ENCODE results near the gene VWA2.

The VWA2 gene

GRCh38 chr10:114326795-114327194 is 87.7 kb downstream of the VWA2 start:
- CTCF ChIA-PET: interaction anchor here (0.6 to 1.2 kb wide), 3 partner anchors 18 to 245 kb away, joined by 3 to 5 read pairs (median 4); no protein-coding TSS in a partner anchor
- H3K27ac ChIP-seq: no peak overlapping the region
- POLR2A ChIA-PET (ENCODE audit: low non-redundant PET): no interaction called here
- no peak for TF ChIP-seq CTCF (conservative IDR thresholded peaks at IDR 0.05; ENCODE audit: low read depth)
- DNase-seq (ENCODE audit: low spot score): no peak

- H3K27ac ChIP-seq: peak overlapping the region; percentile 35
These were observed 88.7 kb downstream of the VWA2 start for GRCh38 chr10:114327537-114328440.

GRCh38 chr10:114328441-114328812 is 89.4 kb downstream of the VWA2 start:
- peak overlapping the region; percentile 35 for H3K27ac ChIP-seq
- CTCF ChIA-PET: interaction anchor here (0.6 kb wide), 2 partner anchors 16 to 24 kb away, joined by 4 to 7 read pairs; no protein-coding TSS in a partner anchor
- POLR2A ChIA-PET (ENCODE audit: low non-redundant PET): no interaction called here
- no peak for TF ChIP-seq CTCF (conservative IDR thresholded peaks at IDR 0.05; ENCODE audit: low read depth)
- no peak for DNase-seq (ENCODE audit: low spot score)

More at GRCh38 chr10:114327537-114328440, 88.7 kb downstream of the VWA2 start:
- POLR2A ChIA-PET (ENCODE audit: low non-redundant PET): no interaction called here
- CTCF ChIA-PET: interaction anchor here (0.5 to 1.2 kb wide), 4 partner anchors 17 to 246 kb away, joined by 3 to 5 read pairs (median 4); no protein-coding TSS in a partner anchor
- no peak for TF ChIP-seq CTCF (conservative IDR thresholded peaks at IDR 0.05; ENCODE audit: low read depth)
- no peak for DNase-seq (ENCODE audit: low spot score)

DNA sequence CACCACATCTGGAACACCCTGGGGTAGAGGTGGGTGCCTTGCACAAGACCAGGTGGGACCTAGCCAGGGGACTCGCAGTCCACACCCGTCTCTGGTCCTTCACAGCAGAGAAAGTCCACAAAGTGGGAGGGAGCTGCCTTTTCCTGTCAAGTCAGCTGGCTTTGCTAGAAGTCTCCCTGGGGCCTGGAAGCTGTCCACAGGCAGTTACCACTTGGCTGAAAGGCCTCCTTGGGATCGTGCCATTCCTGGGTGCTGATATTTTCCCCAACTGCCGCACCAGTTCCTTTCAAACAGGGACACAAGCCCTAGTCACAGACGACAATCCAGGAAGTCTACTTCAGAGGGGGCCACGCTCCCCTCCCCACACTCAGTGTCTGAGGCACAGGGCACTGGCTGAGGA is 89.8 kb downstream of the VWA2 start:
- DNase-seq (ENCODE audit: low spot score): no peak
- ChIA-PET CTCF (interaction anchor here (0.6 kb wide), 2 partner anchors 16 to 24 kb away, joined by 4 to 7 read pairs; no protein-coding TSS in a partner anchor), POLR2A (ENCODE audit: low non-redundant PET) (no interaction called here)
- TF ChIP-seq CTCF (conservative IDR thresholded peaks at IDR 0.05; ENCODE audit: low read depth): no peak
- peak overlapping the region; percentile 35 for H3K27ac ChIP-seq

- peak overlapping the region; percentile 35; the same call in 1 of the 2 replicates for H3K27ac ChIP-seq
- ChIA-PET CTCF (no interaction called here), POLR2A (ENCODE audit: low non-redundant PET) (no interaction called here)
- DNase-seq (ENCODE audit: low spot score): no peak
- TF ChIP-seq CTCF (conservative IDR thresholded peaks at IDR 0.05; ENCODE audit: low read depth): no peak
These were observed 90.7 kb downstream of the VWA2 start for GRCh38 chr10:114329634-114330365.

Data from RWPE1 (cell line).